OCI-LY1 (cell line): ENCODE results near the gene CDH20.

Experiments
- H2AFZ ChIP-seq: fragments of 200-600 bp; sonication (generic), shearing (Covaris generic); 2 replicates; pipeline ENCODE4 v1.6.0; 2014; ENCODE audit warnings: antibody characterized with exemption, mild to moderate bottlenecking, low read length
- H3F3A ChIP-seq: fragments of 200-600 bp; sonication (generic), shearing (Covaris generic); 2 replicates; pipeline ENCODE4 v1.6.0; 2014; ENCODE audit warnings: mild to moderate bottlenecking, antibody characterized with exemption, low read length, moderate library complexity; ENCODE audit not compliant: insufficient read depth
- H3K27ac ChIP-seq: fragments of 200-600 bp; sonication (generic); 2 replicates; pipeline ENCODE4 v1.5.1; 2014; ENCODE audit warnings: low read length, mixed run types, mild to moderate bottlenecking, low read depth; ENCODE audit not compliant: poor library complexity, severe bottlenecking
- H3K27me3 ChIP-seq: fragments of 200-600 bp; sonication (generic); 2 replicates; pipeline ENCODE4 v1.6.0; 2014; ENCODE audit warnings: antibody characterized with exemption, mild to moderate bottlenecking, low read length, moderate library complexity; ENCODE audit not compliant: insufficient read depth
- H3K36me3 ChIP-seq: fragments of 200-600 bp; sonication (generic); 2 replicates; pipeline ENCODE4 v1.6.1; 2014; ENCODE audit warnings: mild to moderate bottlenecking, antibody characterized with exemption, low read length, moderate library complexity, mixed read lengths; ENCODE audit not compliant: insufficient read depth
- H3K4me1 ChIP-seq: fragments of 200-600 bp; sonication (generic); 2 replicates; pipeline ENCODE4 v1.5.1; 2014; ENCODE audit warnings: mild to moderate bottlenecking, low read length, moderate library complexity; ENCODE audit not compliant: insufficient read depth, severe bottlenecking
- H3K4me2 ChIP-seq: fragments of 200-600 bp; sonication (generic), shearing (Covaris generic); 2 replicates; pipeline ENCODE4 v1.6.1; 2014; ENCODE audit warnings: low read length
- H3K4me3 ChIP-seq: fragments of 200-600 bp; sonication (generic); 2 replicates; pipeline ENCODE4 v1.5.1; 2014; ENCODE audit warnings: low read length, low read depth, mild to moderate bottlenecking, mixed read lengths; ENCODE audit not compliant: poor library complexity, severe bottlenecking
- H3K79me2 ChIP-seq: fragments of 200-600 bp; shearing (Covaris generic); 2 replicates; pipeline ENCODE4 v1.6.1; 2016; ENCODE audit warnings: mixed run types, low read length, mixed read lengths; ENCODE audit not compliant: insufficient read depth
- H3K9ac ChIP-seq: fragments of 200-600 bp; sonication (generic), shearing (Covaris generic); 2 replicates; pipeline ENCODE4 v1.6.1; 2014; ENCODE audit warnings: mild to moderate bottlenecking, low read length, mixed read lengths
- H3K9me2 ChIP-seq: fragments of 200-600 bp; sonication (generic), shearing (Covaris generic); 2 replicates; pipeline ENCODE4 v1.6.1; 2014; ENCODE audit warnings: low read depth, mild to moderate bottlenecking, low read length, mixed read lengths
- H3K9me3 ChIP-seq: fragments of 200-600 bp; shearing (Covaris generic); 2 replicates; pipeline ENCODE4 v1.6.1; 2014; ENCODE audit warnings: low read length, mixed read lengths
- H4K20me1 ChIP-seq: fragments of 200-600 bp; sonication (generic), shearing (Covaris generic); 2 replicates; pipeline ENCODE4 v1.6.0; 2016; ENCODE audit warnings: mild to moderate bottlenecking, low read length; ENCODE audit not compliant: insufficient read depth
- EZH2 ChIP-seq: fragments of 200-600 bp; sonication (generic), shearing (Covaris generic); IDR thresholded peaks from 2 replicates; pipeline ENCODE4 v1.8.0; 2017; ENCODE audit warnings: borderline replicate concordance, mixed run types, mild to moderate bottlenecking, antibody characterized with exemption, low read length, moderate library complexity, mixed read lengths
- TF ChIP-seq, protein P1 (sequence below): fragments of 200-600 bp; sonication (generic), shearing (Covaris generic); IDR thresholded peaks from 2 replicates; pipeline ENCODE4 v1.5.1; 2017; ENCODE audit warnings: mild to moderate bottlenecking, antibody characterized with exemption, low read length, moderate library complexity, mixed read lengths

Gene CDH20

DNA sequence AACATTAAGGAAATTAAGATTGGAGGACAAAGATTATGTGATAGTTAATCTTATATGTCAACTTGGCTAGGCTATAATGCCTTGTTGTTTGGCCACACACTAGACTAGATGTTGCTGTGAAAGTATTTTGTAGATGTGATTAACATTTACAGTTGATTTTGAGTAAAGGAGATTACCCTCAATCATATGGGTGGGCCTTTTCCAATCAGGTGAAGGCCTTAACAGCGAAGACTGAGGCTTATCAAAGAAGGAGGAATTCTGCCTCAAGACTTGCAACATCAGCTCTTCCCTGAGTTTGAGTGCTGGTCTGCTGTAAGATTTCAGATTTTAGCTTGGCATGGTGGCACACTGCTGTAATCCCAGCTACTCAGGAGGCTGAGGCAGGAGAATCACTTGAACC is 250.3 kb downstream of the CDH20 start:
- H2AFZ ChIP-seq, result no peak overlapping the region
- no peak for TF ChIP-seq EZH2
- TF ChIP-seq, protein P1, sequence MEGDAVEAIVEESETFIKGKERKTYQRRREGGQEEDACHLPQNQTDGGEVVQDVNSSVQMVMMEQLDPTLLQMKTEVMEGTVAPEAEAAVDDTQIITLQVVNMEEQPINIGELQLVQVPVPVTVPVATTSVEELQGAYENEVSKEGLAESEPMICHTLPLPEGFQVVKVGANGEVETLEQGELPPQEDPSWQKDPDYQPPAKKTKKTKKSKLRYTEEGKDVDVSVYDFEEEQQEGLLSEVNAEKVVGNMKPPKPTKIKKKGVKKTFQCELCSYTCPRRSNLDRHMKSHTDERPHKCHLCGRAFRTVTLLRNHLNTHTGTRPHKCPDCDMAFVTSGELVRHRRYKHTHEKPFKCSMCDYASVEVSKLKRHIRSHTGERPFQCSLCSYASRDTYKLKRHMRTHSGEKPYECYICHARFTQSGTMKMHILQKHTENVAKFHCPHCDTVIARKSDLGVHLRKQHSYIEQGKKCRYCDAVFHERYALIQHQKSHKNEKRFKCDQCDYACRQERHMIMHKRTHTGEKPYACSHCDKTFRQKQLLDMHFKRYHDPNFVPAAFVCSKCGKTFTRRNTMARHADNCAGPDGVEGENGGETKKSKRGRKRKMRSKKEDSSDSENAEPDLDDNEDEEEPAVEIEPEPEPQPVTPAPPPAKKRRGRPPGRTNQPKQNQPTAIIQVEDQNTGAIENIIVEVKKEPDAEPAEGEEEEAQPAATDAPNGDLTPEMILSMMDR, result no peak
- H3K4me3 ChIP-seq, result no peak overlapping the region
- no peaks in the 10 kb centered on the region for H3K36me3 ChIP-seq
- H3K9me2 ChIP-seq, result no peaks in the 10 kb centered on the region
- H3K4me2 ChIP-seq, result no peak overlapping the region
- H3K27me3 ChIP-seq, result peaks cover 3% of the 10 kb centered on the region; the same call in 1 of the 2 replicates
- H3K9me3 ChIP-seq, result no peaks in the 10 kb centered on the region
- H3K4me1 ChIP-seq, result no peaks in the 10 kb centered on the region
- no peaks in the 10 kb centered on the region for H3K79me2 ChIP-seq
- H3K9ac ChIP-seq, result no peak overlapping the region
- no peak overlapping the region for H3K27ac ChIP-seq
- H4K20me1 ChIP-seq, result no peaks in the 10 kb centered on the region
- no peaks in the 10 kb centered on the region for H3F3A ChIP-seq

DNA sequence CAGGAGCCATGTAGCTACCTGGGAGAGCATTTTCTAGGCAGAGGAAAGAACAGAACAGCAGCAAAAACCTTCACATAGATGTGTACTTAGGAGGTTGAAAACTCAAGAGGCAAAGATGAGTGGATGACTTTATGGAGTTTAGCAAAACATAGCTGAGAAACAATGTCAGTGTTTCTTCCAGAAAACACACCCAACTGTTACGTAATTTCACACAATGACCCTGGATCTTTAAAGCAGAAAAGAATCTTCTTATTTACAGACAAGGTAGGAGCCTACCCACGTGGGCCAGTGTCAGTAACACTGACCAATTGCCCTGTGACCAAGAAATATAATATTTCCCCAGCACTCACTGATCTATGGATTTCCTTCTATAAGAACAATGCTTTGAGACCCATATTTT is 254.6 kb downstream of the CDH20 start:
- Histone ChIP-seq H3K79me2 (no peaks in the 10 kb centered on the region), H3K36me3 (no peaks in the 10 kb centered on the region), H3K4me3 (no peak overlapping the region), H3F3A (no peaks in the 10 kb centered on the region), H3K9me3 (no peaks in the 10 kb centered on the region), H4K20me1 (no peaks in the 10 kb centered on the region), H3K27me3 (peaks cover 3% of the 10 kb centered on the region; the same call in 1 of the 2 replicates), H3K4me2 (no peak overlapping the region), H3K9ac (no peak overlapping the region), H2AFZ (no peak overlapping the region), H3K4me1 (no peaks in the 10 kb centered on the region), H3K9me2 (no peaks in the 10 kb centered on the region), H3K27ac (no peak overlapping the region)
- TF ChIP-seq, protein P1, result no peak
- no peak for TF ChIP-seq EZH2

DNA sequence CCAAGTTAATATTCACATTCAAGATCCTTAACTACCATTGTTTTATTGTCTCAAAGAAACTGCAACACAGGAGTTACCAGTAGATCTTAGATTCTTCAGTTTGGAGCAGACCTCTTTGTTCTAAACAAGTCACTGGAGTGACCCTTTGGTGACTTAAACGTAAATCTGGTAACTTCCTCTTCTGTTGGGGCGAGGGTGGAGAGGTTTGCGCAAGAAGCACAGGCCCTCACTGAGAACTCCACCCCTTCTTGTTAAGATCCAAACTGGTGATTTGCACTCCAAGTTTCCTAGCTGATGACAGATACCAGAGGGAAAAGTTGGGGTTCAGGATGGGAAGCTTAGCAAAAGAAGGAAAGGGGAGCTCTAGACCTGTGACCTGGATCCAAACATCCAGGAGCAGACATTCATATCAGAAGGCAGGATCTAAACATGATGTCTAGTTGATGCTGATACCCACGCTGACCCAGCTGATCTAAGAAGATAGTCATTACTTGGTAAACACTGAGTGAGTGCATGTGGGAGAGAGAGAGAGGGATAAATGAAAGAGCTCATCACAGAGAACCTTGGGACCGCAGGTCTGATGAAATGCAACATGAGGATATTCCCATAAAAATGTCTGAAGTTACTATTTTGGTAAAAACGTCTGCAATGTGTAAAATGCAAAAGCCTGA is 256.0 kb downstream of the CDH20 start:
- Histone ChIP-seq H3K9me2 (no peaks in the 10 kb centered on the region), H3K9me3 (no peaks in the 10 kb centered on the region), H3K9ac (no peak overlapping the region), H2AFZ (no peak overlapping the region), H3K4me3 (no peak overlapping the region), H3K79me2 (no peaks in the 10 kb centered on the region), H3K36me3 (no peaks in the 10 kb centered on the region), H3K27me3 (peaks cover 3% of the 10 kb centered on the region; the same call in 1 of the 2 replicates), H4K20me1 (no peaks in the 10 kb centered on the region), H3K4me2 (no peak overlapping the region), H3K4me1 (no peaks in the 10 kb centered on the region), H3F3A (no peaks in the 10 kb centered on the region), H3K27ac (no peak overlapping the region)
- TF ChIP-seq, protein P1, result no peak
- TF ChIP-seq EZH2, result no peak
